Measurements from ENCODE around the gene CMTM7. TPM values are rescaled to one million over a fixed set of nuclear protein-coding genes. Genes with fewer than 3 reads are reported as not detected.

CMTM7 gene
- total RNA-seq, 2 experiments from 2014 or later, result 45.3 to 49.0 TPM

GRCh38 chr3:32502118-32502945, 110.7 kb downstream of the CMTM7 start, which contains the start of gene CMTM6:
Gene CMTM6 (minus strand): TSS chr3:32502852. CDS start chr3:32502745, 107 bp downstream.
- DNase-seq (peak; percentile 78), ATAC-seq (ENCODE audit: low read depth) (peak; percentile 78)
- Mint-ChIP-seq H3K36me3 (peaks cover 6% of the 10 kb centered on the region), H3K27ac (peak within 1 kb of the TSS; percentile 89), H3K4me1 (peaks cover 16% of the 10 kb centered on the region), H3K27me3 (no peaks in the 10 kb centered on the region), H3K9me3 (no peaks in the 10 kb centered on the region), H3K4me3 (peak within 1 kb of the TSS; percentile 99)
- POLR2A ChIA-PET, result interaction anchor here (1.0 kb wide), 1 partner anchor 67 kb away, joined by 3 read pairs; no protein-coding TSS in a partner anchor

GRCh38 chr3:32502946-32503286, 111.3 kb downstream of the CMTM7 start:
- ATAC-seq (ENCODE audit: low read depth), result no peak
- H3K27me3 Mint-ChIP-seq, result no peaks in the 10 kb centered on the region
- peaks cover 4% of the 10 kb centered on the region for H3K36me3 Mint-ChIP-seq
- peak overlapping the region; percentile 89 for H3K27ac Mint-ChIP-seq
- POLR2A ChIA-PET, result interaction anchor here (1.0 kb wide), 1 partner anchor 67 kb away, joined by 3 read pairs; no protein-coding TSS in a partner anchor
- H3K9me3 Mint-ChIP-seq, result no peaks in the 10 kb centered on the region
- peaks cover 16% of the 10 kb centered on the region for H3K4me1 Mint-ChIP-seq
- DNase-seq, result no peak
- H3K4me3 Mint-ChIP-seq, result peak overlapping the region; percentile 99

Other genes with a start within 250 kb of the CMTM7 start
- 1 to 10 TPM; 2.6 to 2.7 TPM for gene CMTM8, start 153.2 kb upstream of the CMTM7 start, total RNA-seq
- 10 to 100 TPM; 37.8 to 38.0 TPM for gene CMTM6, start 111.0 kb downstream of the CMTM7 start, total RNA-seq
- gene DYNC1LI1, start 179.0 kb downstream of the CMTM7 start, total RNA-seq, result 10 to 100 TPM; 29.5 to 30.6 TPM

Measured in activated naive CD8-positive, alpha-beta T cell treated with anti-CD3 and anti-CD28 coated beads, Interleukin-2, amount 10 ng/mL, durations not matched to agents 7 days and 5 days (primary cell).